ENCODE results near the gene HNF1A.

HNF1A gene, protein sequence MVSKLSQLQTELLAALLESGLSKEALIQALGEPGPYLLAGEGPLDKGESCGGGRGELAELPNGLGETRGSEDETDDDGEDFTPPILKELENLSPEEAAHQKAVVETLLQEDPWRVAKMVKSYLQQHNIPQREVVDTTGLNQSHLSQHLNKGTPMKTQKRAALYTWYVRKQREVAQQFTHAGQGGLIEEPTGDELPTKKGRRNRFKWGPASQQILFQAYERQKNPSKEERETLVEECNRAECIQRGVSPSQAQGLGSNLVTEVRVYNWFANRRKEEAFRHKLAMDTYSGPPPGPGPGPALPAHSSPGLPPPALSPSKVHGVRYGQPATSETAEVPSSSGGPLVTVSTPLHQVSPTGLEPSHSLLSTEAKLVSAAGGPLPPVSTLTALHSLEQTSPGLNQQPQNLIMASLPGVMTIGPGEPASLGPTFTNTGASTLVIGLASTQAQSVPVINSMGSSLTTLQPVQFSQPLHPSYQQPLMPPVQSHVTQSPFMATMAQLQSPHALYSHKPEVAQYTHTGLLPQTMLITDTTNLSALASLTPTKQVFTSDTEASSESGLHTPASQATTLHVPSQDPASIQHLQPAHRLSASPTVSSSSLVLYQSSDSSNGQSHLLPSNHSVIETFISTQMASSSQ

DNA sequence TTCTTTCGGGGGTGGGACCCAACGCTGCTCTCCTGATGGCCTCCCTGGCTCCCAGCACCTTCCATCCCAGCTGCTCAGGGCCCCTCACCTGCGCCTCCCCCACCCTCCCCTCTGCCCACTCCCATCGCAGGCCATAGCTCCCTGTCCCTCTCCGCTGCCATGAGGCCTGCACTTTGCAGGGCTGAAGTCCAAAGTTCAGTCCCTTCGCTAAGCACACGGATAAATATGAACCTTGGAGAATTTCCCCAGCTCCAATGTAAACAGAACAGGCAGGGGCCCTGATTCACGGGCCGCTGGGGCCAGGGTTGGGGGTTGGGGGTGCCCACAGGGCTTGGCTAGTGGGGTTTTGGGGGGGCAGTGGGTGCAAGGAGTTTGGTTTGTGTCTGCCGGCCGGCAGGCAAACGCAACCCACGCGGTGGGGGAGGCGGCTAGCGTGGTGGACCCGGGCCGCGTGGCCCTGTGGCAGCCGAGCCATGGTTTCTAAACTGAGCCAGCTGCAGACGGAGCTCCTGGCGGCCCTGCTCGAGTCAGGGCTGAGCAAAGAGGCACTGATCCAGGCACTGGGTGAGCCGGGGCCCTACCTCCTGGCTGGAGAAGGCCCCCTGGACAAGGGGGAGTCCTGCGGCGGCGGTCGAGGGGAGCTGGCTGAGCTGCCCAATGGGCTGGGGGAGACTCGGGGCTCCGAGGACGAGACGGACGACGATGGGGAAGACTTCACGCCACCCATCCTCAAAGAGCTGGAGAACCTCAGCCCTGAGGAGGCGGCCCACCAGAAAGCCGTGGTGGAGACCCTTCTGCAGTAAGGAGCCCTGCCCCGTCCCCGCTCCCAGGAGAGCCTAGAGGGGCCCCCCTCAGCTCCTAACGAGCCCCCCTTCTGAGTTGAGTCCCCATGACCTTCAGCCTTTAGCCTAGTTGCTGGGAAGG lies at the start of gene HNF1A:
Gene HNF1A (plus strand): TSS at position 248 of the 924 bp plus-strand sequence. CDS start 226 bp downstream, at position 474.
- H3K4me3 ChIP-seq (ENCODE audit: low read depth, low read length), result no peak within 1 kb of the TSS
- TF ChIP-seq, protein P1, sequence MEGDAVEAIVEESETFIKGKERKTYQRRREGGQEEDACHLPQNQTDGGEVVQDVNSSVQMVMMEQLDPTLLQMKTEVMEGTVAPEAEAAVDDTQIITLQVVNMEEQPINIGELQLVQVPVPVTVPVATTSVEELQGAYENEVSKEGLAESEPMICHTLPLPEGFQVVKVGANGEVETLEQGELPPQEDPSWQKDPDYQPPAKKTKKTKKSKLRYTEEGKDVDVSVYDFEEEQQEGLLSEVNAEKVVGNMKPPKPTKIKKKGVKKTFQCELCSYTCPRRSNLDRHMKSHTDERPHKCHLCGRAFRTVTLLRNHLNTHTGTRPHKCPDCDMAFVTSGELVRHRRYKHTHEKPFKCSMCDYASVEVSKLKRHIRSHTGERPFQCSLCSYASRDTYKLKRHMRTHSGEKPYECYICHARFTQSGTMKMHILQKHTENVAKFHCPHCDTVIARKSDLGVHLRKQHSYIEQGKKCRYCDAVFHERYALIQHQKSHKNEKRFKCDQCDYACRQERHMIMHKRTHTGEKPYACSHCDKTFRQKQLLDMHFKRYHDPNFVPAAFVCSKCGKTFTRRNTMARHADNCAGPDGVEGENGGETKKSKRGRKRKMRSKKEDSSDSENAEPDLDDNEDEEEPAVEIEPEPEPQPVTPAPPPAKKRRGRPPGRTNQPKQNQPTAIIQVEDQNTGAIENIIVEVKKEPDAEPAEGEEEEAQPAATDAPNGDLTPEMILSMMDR (IDR thresholded peaks at IDR 0.05; ENCODE audit: borderline replicate concordance, insufficient read depth, low read depth, low read length), result no peak

DNA sequence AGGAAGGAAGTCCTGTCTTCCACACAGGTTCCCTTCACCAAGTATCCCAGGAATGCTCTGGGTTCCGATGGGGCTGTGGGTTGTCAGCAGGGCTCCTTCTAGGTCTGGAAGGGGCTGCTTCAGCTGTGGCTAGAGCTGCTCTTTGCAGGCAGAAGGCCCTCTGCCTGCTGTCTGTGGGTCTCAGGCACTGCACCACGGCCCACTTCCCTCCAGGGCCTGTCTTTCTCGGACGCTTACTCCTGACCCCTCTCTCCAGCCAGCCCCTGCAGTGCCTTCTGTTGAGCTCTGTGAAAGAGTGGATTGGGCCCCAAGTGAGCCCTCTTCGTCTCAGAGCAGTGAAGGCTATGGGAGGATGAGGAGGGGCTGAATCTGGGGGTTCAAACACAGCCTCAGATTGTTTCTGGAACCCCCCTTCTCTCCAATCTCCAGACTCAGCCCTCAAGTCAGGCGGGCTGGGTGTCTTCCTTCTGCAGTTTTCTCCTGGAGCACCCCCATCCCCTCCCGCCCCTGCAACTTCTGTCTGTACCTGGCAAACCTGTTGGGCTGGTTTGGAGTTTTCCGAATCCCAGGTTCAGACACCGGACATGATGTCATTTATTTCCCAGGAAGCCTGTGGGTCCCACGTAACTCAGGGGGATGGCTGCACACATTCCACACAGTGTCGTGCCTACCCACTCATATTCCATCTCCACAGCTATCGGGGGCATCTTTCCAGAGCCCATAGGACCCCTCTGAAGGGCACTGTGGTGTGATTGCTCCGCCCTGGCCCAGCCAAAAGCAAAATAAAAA lies 49.3 kb upstream of the HNF1A start:
- H3K4me3 ChIP-seq (ENCODE audit: low read depth, low read length), result no peak overlapping the region
- TF ChIP-seq, protein P1 (IDR thresholded peaks at IDR 0.05; ENCODE audit: borderline replicate concordance, insufficient read depth, low read depth, low read length), result no peak

DNA sequence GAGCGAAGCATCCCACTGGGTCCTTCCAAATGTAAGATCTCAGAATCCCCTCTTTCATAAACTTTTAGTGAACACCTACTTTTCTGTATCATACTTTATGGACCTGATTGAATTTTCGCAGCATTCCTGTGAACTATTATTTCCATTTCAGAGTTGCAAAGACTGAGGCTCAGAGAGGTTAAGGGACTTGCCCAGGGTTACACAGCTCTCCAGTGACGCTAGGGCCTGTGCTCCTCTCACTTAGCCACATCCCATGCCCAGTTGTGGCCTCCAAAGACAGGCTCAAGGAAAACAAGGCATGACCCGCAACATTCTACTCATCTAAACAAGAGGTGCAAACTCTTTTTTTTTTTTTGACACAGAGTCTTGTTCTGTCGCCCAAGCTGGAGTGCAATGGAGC lies 48.3 kb upstream of the HNF1A start:
- TF ChIP-seq, protein P1 (IDR thresholded peaks at IDR 0.05; ENCODE audit: borderline replicate concordance, insufficient read depth, low read depth, low read length), result no peak
- no peak overlapping the region for H3K4me3 ChIP-seq (ENCODE audit: low read depth, low read length)

DNA sequence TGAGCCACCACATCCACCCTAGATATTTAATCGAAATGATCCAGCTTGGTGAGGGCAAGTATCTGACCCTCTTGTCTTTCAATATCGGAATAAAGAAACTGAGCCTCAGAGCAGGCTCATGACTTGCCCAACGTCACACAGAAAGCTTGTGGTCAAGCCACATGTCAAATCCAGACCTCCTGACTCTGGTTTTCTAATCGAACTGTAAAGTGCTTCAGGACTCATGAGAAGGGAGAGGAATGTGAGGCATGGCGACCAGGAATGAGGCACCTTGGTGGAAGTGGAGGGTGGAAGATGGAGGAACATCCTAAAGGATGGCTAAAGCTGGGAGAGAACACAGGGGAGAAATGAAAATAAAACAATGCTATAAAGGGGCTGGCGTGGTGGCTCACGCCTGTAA lies 46.3 kb upstream of the HNF1A start:
- TF ChIP-seq, protein P1 (IDR thresholded peaks at IDR 0.05; ENCODE audit: borderline replicate concordance, insufficient read depth, low read depth, low read length), result no peak
- no peak overlapping the region for H3K4me3 ChIP-seq (ENCODE audit: low read depth, low read length)

DNA sequence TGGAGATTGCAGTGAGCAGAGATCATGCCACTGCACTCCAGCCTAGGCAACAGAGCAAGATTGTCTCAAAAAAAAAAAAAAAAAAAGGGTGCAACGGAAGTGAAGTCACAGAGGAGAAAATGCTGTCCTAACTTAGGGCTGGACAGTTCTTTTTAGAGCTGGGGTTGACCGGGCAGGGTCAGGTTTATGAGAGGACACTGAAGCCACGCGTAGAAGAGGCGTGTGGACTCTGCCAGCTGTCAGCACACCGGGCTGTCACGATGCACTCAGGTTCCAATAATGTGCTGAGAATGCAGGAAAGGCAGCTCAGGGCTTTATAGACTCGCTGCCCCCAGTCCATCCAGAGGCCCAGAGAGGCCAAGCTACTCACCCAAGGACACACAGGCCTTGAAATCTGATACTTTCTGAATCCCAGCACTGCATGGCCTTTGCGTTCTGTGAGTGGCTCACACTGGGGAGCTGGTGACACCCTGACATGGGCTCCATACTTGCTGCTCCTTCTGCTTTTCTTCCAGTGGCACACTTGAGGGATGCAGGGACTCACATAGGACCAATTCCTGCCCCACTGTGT lies 45.3 kb upstream of the HNF1A start:
- no peak overlapping the region for H3K4me3 ChIP-seq (ENCODE audit: low read depth, low read length)
- TF ChIP-seq, protein P1 (IDR thresholded peaks at IDR 0.05; ENCODE audit: borderline replicate concordance, insufficient read depth, low read depth, low read length), result no peak

DNA sequence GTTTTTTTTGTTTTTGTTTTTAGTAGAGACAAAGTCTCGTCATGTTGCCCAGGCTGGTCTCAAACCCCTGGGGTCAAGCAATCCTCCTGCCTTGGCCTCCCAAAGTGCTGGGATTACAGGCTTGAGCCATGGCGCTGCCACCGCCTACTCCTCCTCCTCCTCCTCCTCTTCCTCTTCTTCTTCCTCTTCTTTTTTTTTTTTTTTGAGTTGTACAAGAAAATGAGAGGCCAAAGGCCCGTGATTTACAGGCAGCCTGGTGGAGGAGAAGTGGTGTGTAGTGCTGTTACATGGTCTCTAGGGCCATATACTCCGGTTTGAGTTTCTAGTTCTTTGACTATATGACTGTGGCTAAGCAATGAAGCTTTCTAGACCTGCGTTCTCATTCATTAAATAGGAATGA lies 44.6 kb upstream of the HNF1A start:
- no peak overlapping the region for H3K4me3 ChIP-seq (ENCODE audit: low read depth, low read length)
- TF ChIP-seq, protein P1 (IDR thresholded peaks at IDR 0.05; ENCODE audit: borderline replicate concordance, insufficient read depth, low read depth, low read length), result no peak

Measured in GM12875 (cell line).